K562 (cell line): ENCODE results near the gene KMT2A. TPM values are rescaled to one million over a fixed set of nuclear protein-coding genes. Genes with fewer than 3 reads are reported as not detected.

Source experiments
- ATAC-seq: fragments of 200-7000 bp; cut with Tn5 transposase; 3 replicates; pipeline ENCODE4 v1.9.1; 2020; ENCODE audit warnings: moderate library complexity
- BruUV-seq: library from RNA; stranded (reverse); fragments of 400-500 nt; replicated peaks from 2 replicates; lab custom pipeline; 2021; lab: Mats Ljungman, UMichigan
- CTCF ChIA-PET: fragments of 300-600 bp; formaldehyde crosslinking; extraction: SDS; loops from one replicate; lab custom pipeline; 2021; ENCODE audit warnings: low intra/inter-chr PET ratio; lab: Yijun Ruan, JAX
- POLR2A ChIA-PET: fragments of 300-600, 350-650 bp; sonication (Branson Sonifier 250); formaldehyde crosslinking; extraction: SDS; loops from one replicate; lab custom pipeline; 2021; ENCODE audit warnings: antibody characterized with exemption, inconsistent platforms; lab: Yijun Ruan, JAX
- DNase-seq, 4 experiments: peaks; one replicate each; pipeline versions ENCODE4 v3.0.0 to v3.0.0-alpha.2; 2011 to 2018; ENCODE audit warnings: low spot score in 3 of 4, mixed read lengths in 3 of 4; ENCODE audit errors: extremely low read depth in 1 of 4
- FAIRE-seq: peaks from 2 replicates; lab custom pipeline; 2011; peaks lifted over from hg19 to GRCh38; lab: Jason Lieb, UNC
- H2AFZ ChIP-seq: 2 replicates; pipeline ENCODE4 v1.6.0; 2011; ENCODE audit warnings: low read depth, low read length, control low read depth, inconsistent platforms
- H3K27ac ChIP-seq: fragments of 200-600 bp; 3 replicates; pipeline ENCODE4 v1.8.0; 2011; ENCODE audit warnings: low read depth, mild to moderate bottlenecking, control low read depth, inconsistent platforms, low read length, moderate library complexity, mixed read lengths; ENCODE audit errors: extremely low read depth
- H3K27me3 ChIP-seq, 2 experiments: fragments of 300-600 bp in 1 of 2; 2 replicates in 1 of 2; 3 replicates in 1 of 2; pipeline versions ENCODE4 v1.6.0 to v1.8.0; 2011; ENCODE audit warnings: inconsistent platforms in 2 of 2, low read length in 2 of 2, mild to moderate bottlenecking in 1 of 2, mixed read lengths in 1 of 2, moderate library complexity in 1 of 2; ENCODE audit not compliant: control insufficient read depth in 2 of 2, insufficient read depth in 2 of 2
- H3K36me3 ChIP-seq: fragments of 300-600 bp; 3 replicates; pipeline ENCODE4 v1.8.0; 2011; ENCODE audit warnings: mild to moderate bottlenecking, low read length, inconsistent platforms; ENCODE audit not compliant: control insufficient read depth, insufficient read depth
- H3K4me1 ChIP-seq, 2 experiments: fragments of 200-600 bp in 1 of 2; replicated peaks in 1 of 2; 2 replicates in 1 of 2; 3 replicates in 1 of 2; pipeline versions ENCODE4 v1.5.1 to v1.8.0; 2011; ENCODE audit warnings: inconsistent platforms in 2 of 2, low read length in 2 of 2, mild to moderate bottlenecking in 1 of 2, mixed read lengths in 1 of 2, moderate library complexity in 1 of 2; ENCODE audit not compliant: control insufficient read depth in 2 of 2, insufficient read depth in 2 of 2
- H3K4me2 ChIP-seq: 2 replicates; pipeline ENCODE4 v1.6.1; 2011; ENCODE audit warnings: low read length, control low read depth, inconsistent platforms, mixed read lengths; ENCODE audit not compliant: insufficient read depth
- H3K4me3 ChIP-seq: fragments of 200-600 bp; sonication (generic), shearing (Covaris generic); 2 replicates; pipeline ENCODE4 v1.5.1; 2016; ENCODE audit warnings: control low read depth, inconsistent platforms
- H3K79me2 ChIP-seq: fragments of 200-600 bp; 3 replicates; pipeline ENCODE4 v1.8.0; 2011; ENCODE audit warnings: low read length, inconsistent platforms; ENCODE audit not compliant: control insufficient read depth, insufficient read depth
- H3K9ac ChIP-seq, 2 experiments: 2 replicates each; pipeline versions ENCODE4 v1.6.0 to v1.6.1; 2011; ENCODE audit warnings: low read depth in 2 of 2, low read length in 2 of 2, control low read depth in 1 of 2, inconsistent platforms in 1 of 2, mild to moderate bottlenecking in 1 of 2, mixed read lengths in 1 of 2; ENCODE audit not compliant: insufficient read depth in 1 of 2
- H3K9me1 ChIP-seq: one replicate; pipeline ENCODE4 v1.6.0; 2011; ENCODE audit warnings: inconsistent platforms, mild to moderate bottlenecking, low read length, moderate library complexity; ENCODE audit not compliant: control insufficient read depth, insufficient read depth
- H3K9me3 ChIP-seq: replicated peaks from 2 replicates; pipeline ENCODE4 v1.5.1; 2011; ENCODE audit warnings: low read depth, low read length, inconsistent platforms; ENCODE audit not compliant: control insufficient read depth, insufficient read depth
- H4K20me1 ChIP-seq: replicated peaks from 2 replicates; pipeline ENCODE4 v1.6.1; 2011; ENCODE audit warnings: low read length, inconsistent platforms, mixed read lengths; ENCODE audit not compliant: control insufficient read depth, insufficient read depth
- ARHGAP35 ChIP-seq: fragments of 450-650 bp; IDR thresholded peaks from 2 replicates; pipeline ENCODE4 v1.6.1; 2018; ENCODE audit not compliant: partially characterized antibody
- COPS2 ChIP-seq: fragments of 450-650 bp; conservative IDR thresholded peaks from 2 replicates; pipeline ENCODE4 v1.6.1; 2016; ENCODE audit warnings: mild to moderate bottlenecking, moderate library complexity
- ETV1 ChIP-seq: fragments of 450-650 bp; conservative IDR thresholded peaks from 2 replicates; pipeline ENCODE4 v1.6.1; 2016; ENCODE audit warnings: missing genetic modification characterization, control low read depth, low read depth, missing compliant biosample characterization
- HMGN3 ChIP-seq: IDR thresholded peaks from 2 replicates; pipeline ENCODE4 v1.6.1; 2011; ENCODE audit warnings: borderline replicate concordance, low read depth, mild to moderate bottlenecking, mixed read lengths, low read length; ENCODE audit not compliant: insufficient read length; ENCODE audit errors: extremely low read depth
- HNRNPLL ChIP-seq: fragments of 200-400 bp; formaldehyde crosslinking; IDR thresholded peaks from 2 replicates; pipeline ENCODE4 v1.6.1; 2017; ENCODE audit warnings: low read length, low read depth, mild to moderate bottlenecking; ENCODE audit not compliant: poor library complexity, severe bottlenecking
- NUFIP1 ChIP-seq: fragments of 450-650 bp; IDR thresholded peaks from 2 replicates; pipeline ENCODE4 v1.6.1; 2018; ENCODE audit not compliant: partially characterized antibody
- SRSF3 ChIP-seq: fragments of 200-400 bp; formaldehyde crosslinking; IDR thresholded peaks from 2 replicates; pipeline ENCODE4 v1.6.1; 2016; ENCODE audit warnings: mild to moderate bottlenecking, low read length, moderate library complexity; ENCODE audit not compliant: insufficient read depth
- TCF7L2 ChIP-seq: fragments of 150-350 bp; IDR thresholded peaks from 2 replicates; pipeline ENCODE4 v1.6.1; 2016; ENCODE audit warnings: low read depth, mild to moderate bottlenecking, low read length, moderate library complexity
- ZBTB7A ChIP-seq: IDR thresholded peaks from 2 replicates; pipeline ENCODE4 v1.6.1; 2011; ENCODE audit warnings: low read depth, mild to moderate bottlenecking, low read length, moderate library complexity, borderline replicate concordance; ENCODE audit not compliant: control insufficient read depth
- ZFX ChIP-seq: sonication (generic); formaldehyde crosslinking; IDR thresholded peaks from 2 replicates; pipeline ENCODE4 v1.8.0; 2022; ENCODE audit warnings: mild to moderate bottlenecking, missing genetic modification reagents, moderate library complexity
- WGBS: fragments of 100-300 bp; shearing (Covaris generic); methylation state at CpG from one replicate; pipeline ENCODE4 v1.1.6; 2016; ENCODE audit warnings: low coverage, mixed read lengths; ENCODE audit not compliant: insufficient coverage; ENCODE audit errors: missing lambda C conversion rate; 5-methylcytosine and 5-hydroxymethylcytosine counted together
- in situ Hi-C: fragments of 300-500 bp; cut with MboI; formaldehyde crosslinking; loops from 4 replicates; pipeline ENCODE4 v1.15.0; 2018; ENCODE audit warnings: inconsistent platforms, mixed read lengths
- intact Hi-C: fragments of 100-400 bp; cut with micrococcal nuclease; formaldehyde crosslinking; loops from 2 replicates; pipeline ENCODE4 v1.14.2; 2022
- polyA plus RNA-seq, 8 experiments: library from polyadenylated mRNA; depleted of rRNA in 4 of 8; stranded (reverse) in 5 of 8; unstranded in 3 of 8; fragments of >200 nt; fragmentation: Nextera tagmentation in 2 of 8; fragmentation: Illumina TruSeq in 1 of 8; extraction: Ambion mirVana in 2 of 8; extraction: Trizol in 1 of 8; gene quantifications; 2 replicates each; pipeline versions ENCODE4 v1.2.1 to v1.2.3, GENCODE V29; 2011 to 2014; ENCODE audit warnings: inconsistent platforms in 1 of 8, missing spikeins in 1 of 8
- total RNA-seq, 7 experiments: library from RNA; depleted of rRNA in 6 of 7; stranded (reverse); fragments of >200 nt in 6 of 7; fragmentation: Illumina TruSeq in 2 of 7; extraction: Trizol in 2 of 7; gene quantifications; 2 replicates each; pipeline versions ENCODE4 v1.2.1 to v1.2.3, GENCODE V29; 2011 to 2021; ENCODE audit warnings: low replicate concordance in 1 of 7
- TF ChIP-seq, protein P1 (sequence below): sonication (generic); formaldehyde crosslinking; IDR thresholded peaks from 2 replicates; pipeline ENCODE4 v1.8.0; 2023; ENCODE audit warnings: mild to moderate bottlenecking, missing genetic modification reagents
- TF ChIP-seq, protein P2 (sequence below), 2 experiments: fragments of 450-650 bp; IDR thresholded peaks; 2 replicates each; pipeline ENCODE4 v1.6.1; 2016
- TF ChIP-seq, protein P3 (sequence below): fragments of 450-650 bp; formaldehyde crosslinking; IDR thresholded peaks from 2 replicates; pipeline ENCODE4 v1.4.0; 2022; ENCODE audit warnings: missing genetic modification characterization
- TF ChIP-seq, protein P4 (sequence below): sonication (generic); formaldehyde crosslinking; IDR thresholded peaks from 2 replicates; pipeline ENCODE4 v1.8.0; 2022; ENCODE audit warnings: mild to moderate bottlenecking, missing genetic modification reagents

KMT2A gene
- total and polyA plus RNA-seq, 9 of the 15 experiments (the other 6 are each of a cell fraction or from before 2014, with no cell fraction given): 9.6 to 59.9 (median 32.6) TPM

DNA sequence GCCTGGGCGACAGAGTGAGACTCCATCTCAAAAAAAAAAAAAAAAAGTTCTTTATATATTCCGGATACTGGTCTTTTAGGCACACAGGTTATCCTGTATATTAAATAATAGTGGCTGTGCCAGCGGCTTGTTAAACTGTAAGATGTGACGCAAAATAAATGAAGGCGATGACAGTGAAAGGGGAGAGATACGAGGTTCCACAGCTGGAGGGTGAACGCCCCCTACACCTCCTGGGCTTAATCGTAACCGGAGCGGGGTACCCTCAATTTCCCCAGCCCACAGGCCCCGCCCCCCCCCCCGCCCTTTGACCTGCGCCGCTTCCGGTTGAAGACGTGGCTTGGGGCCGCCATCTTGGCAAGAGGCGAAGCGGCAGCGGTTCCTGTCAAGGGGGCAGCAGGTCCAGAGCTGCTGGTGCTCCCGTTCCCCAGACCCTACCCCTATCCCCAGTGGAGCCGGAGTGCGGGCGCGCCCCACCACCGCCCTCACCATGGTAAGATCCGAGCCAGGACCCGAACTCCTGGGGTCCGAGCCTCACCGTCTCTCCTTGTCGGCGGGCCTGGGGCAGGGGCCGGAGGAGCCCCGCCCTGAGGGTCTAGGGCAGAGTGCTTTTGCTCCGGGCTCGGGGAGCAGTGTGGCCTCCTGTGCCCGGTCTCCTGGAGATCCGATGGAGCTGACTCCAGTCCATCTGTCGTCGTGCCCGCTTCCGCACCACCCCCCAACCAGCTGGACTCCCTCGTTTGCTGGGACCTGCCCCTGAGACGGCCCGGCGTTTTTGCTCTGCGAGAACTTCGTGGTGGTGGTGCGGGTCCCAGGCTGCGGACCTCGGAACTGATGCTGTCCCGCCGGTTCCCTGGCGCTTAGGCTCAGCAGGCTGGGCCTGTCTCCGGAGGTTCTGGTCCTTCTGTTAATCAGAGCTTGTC lies 136.0 kb downstream of the KMT2A start, which contains the start of gene ARCN1:
TSS of gene ARCN1 (plus strand) at position 349 of the 920 bp plus-strand sequence. CDS start at position 488, 139 bp downstream.
- BruUV-seq: no TSS peak
- Histone ChIP-seq H4K20me1 (peaks cover 19% of the 10 kb centered on the region; the same call in 1 of the 2 replicates), H3K27ac (peak within 1 kb of the TSS; percentile 94), H3K4me3 (peak within 1 kb of the TSS; percentile 80), H2AFZ (peak within 1 kb of the TSS; percentile 95), H3K9me1 (no peaks in the 10 kb centered on the region), H3K79me2 (peaks cover 50% of the 10 kb centered on the region), H3K9ac (peak within 1 kb of the TSS; percentile 97 to 99), H3K9me3 (no peaks in the 10 kb centered on the region), H3K4me2 (peak within 1 kb of the TSS; percentile 92), H3K4me1 (peaks cover 4 to 10% of the 10 kb centered on the region in 2 experiments), H3K36me3 (peaks cover 17% of the 10 kb centered on the region), H3K27me3 (no peaks in the 10 kb centered on the region)
- ATAC-seq (peak; percentile 89), DNase-seq (peak; percentile 86 to 89 (median 88)), FAIRE-seq (no peak)
- in situ Hi-C loops (no loop called here), intact Hi-C loops (loop anchor here (2.0 kb wide), 1 partner anchor 32 kb away; no protein-coding TSS in a partner anchor)
- ChIA-PET CTCF (no interaction called here), POLR2A (interaction anchor here (0.6 to 2.3 kb wide), 8 partner anchors 9 to 443 kb away, joined by 3 to 9 read pairs (median 4); partner anchors contain the start of gene TMEM25)
- 2% methylated on average over 51 of the region's 55 CpGs for WGBS
- no peak for TF ChIP-seq TCF7L2
- no peak for TF ChIP-seq ARHGAP35
- TF ChIP-seq, protein P1, sequence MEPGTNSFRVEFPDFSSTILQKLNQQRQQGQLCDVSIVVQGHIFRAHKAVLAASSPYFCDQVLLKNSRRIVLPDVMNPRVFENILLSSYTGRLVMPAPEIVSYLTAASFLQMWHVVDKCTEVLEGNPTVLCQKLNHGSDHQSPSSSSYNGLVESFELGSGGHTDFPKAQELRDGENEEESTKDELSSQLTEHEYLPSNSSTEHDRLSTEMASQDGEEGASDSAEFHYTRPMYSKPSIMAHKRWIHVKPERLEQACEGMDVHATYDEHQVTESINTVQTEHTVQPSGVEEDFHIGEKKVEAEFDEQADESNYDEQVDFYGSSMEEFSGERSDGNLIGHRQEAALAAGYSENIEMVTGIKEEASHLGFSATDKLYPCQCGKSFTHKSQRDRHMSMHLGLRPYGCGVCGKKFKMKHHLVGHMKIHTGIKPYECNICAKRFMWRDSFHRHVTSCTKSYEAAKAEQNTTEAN (CRISPR knock-in tag): no peak
- TF ChIP-seq, protein P2, sequence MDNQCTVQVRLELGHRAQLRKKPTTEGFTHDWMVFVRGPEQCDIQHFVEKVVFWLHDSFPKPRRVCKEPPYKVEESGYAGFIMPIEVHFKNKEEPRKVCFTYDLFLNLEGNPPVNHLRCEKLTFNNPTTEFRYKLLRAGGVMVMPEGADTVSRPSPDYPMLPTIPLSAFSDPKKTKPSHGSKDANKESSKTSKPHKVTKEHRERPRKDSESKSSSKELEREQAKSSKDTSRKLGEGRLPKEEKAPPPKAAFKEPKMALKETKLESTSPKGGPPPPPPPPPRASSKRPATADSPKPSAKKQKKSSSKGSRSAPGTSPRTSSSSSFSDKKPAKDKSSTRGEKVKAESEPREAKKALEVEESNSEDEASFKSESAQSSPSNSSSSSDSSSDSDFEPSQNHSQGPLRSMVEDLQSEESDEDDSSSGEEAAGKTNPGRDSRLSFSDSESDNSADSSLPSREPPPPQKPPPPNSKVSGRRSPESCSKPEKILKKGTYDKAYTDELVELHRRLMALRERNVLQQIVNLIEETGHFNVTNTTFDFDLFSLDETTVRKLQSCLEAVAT (IDR thresholded peaks at IDR 0.05): 0 out of 4 replicates have a peak, but pooled peaks of 1 of the 2 experiments have one; percentile 11
- TF ChIP-seq ZBTB7A: peak; percentile 43; the same call in 1 of the 2 replicates
- no peak for TF ChIP-seq NUFIP1
- peak; percentile 58 for TF ChIP-seq ETV1 (tag)
- no peak for TF ChIP-seq COPS2
- TF ChIP-seq HMGN3: no peak
- peak; percentile 27 for TF ChIP-seq HNRNPLL
- TF ChIP-seq ZFX: peak; percentile 90
- 0 out of 2 replicates have a peak, but pooled peaks have one; percentile 60 for TF ChIP-seq SRSF3
- TF ChIP-seq, protein P3, sequence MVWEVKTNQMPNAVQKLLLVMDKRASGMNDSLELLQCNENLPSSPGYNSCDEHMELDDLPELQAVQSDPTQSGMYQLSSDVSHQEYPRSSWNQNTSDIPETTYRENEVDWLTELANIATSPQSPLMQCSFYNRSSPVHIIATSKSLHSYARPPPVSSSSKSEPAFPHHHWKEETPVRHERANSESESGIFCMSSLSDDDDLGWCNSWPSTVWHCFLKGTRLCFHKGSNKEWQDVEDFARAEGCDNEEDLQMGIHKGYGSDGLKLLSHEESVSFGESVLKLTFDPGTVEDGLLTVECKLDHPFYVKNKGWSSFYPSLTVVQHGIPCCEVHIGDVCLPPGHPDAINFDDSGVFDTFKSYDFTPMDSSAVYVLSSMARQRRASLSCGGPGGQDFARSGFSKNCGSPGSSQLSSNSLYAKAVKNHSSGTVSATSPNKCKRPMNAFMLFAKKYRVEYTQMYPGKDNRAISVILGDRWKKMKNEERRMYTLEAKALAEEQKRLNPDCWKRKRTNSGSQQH (CRISPR knock-in tag): no peak
- TF ChIP-seq, protein P4, sequence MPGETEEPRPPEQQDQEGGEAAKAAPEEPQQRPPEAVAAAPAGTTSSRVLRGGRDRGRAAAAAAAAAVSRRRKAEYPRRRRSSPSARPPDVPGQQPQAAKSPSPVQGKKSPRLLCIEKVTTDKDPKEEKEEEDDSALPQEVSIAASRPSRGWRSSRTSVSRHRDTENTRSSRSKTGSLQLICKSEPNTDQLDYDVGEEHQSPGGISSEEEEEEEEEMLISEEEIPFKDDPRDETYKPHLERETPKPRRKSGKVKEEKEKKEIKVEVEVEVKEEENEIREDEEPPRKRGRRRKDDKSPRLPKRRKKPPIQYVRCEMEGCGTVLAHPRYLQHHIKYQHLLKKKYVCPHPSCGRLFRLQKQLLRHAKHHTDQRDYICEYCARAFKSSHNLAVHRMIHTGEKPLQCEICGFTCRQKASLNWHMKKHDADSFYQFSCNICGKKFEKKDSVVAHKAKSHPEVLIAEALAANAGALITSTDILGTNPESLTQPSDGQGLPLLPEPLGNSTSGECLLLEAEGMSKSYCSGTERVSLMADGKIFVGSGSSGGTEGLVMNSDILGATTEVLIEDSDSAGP (CRISPR knock-in tag): 0 out of 2 replicates have a peak, but pooled peaks have one; percentile 32
